HepG2 (cell line): ENCODE results near the gene ZPLD1. TPM values are rescaled to one million over a fixed set of nuclear protein-coding genes. Genes with fewer than 3 reads are reported as not detected.

Experiments used
- ATAC-seq: fragments of 200-7000 bp; cut with Tn5 transposase; 3 replicates; pipeline ENCODE4 v1.9.1; 2020; ENCODE audit warnings: mild to moderate bottlenecking, moderate library complexity
- BruUV-seq: library from RNA; stranded (reverse); fragments of 400-500 nt; replicated peaks from 2 replicates; lab custom pipeline; 2021; lab: Mats Ljungman, UMichigan
- CTCF ChIA-PET: fragments of 300-600 bp; formaldehyde crosslinking; extraction: SDS; loops from one replicate; lab custom pipeline; 2021; ENCODE audit warnings: low total read pairs, inconsistent platforms, low intra/inter-chr PET ratio; lab: Yijun Ruan, JAX
- POLR2A ChIA-PET: fragments of 350-600 bp; sonication (Branson Sonifier 250); formaldehyde crosslinking; loops from one replicate; lab custom pipeline; 2020; ENCODE audit warnings: antibody characterized with exemption, inconsistent platforms; lab: Yijun Ruan, JAX
- DNase-seq: peaks from one replicate; pipeline ENCODE4 v3.0.0-alpha.2; 2015; ENCODE audit warnings: low spot score
- FAIRE-seq: peaks from 3 replicates; lab custom pipeline; 2011; peaks lifted over from hg19 to GRCh38; lab: Jason Lieb, UNC
- H2AFZ ChIP-seq: one replicate; pipeline ENCODE4 v1.6.1; 2011; ENCODE audit warnings: low read length, inconsistent platforms
- H3K27ac ChIP-seq: fragments of 300-600 bp; 3 replicates; pipeline ENCODE4 v1.8.0; 2011; ENCODE audit warnings: mixed run types, mild to moderate bottlenecking, mixed read lengths, low read length, inconsistent platforms; ENCODE audit not compliant: insufficient read depth; ENCODE audit errors: extremely low read length
- H3K27me3 ChIP-seq, 2 experiments: fragments of 200-600 bp in 1 of 2; 2 replicates in 1 of 2; 3 replicates in 1 of 2; pipeline versions ENCODE4 v1.6.0 to v1.8.0; 2011; ENCODE audit warnings: low read length in 2 of 2, mild to moderate bottlenecking in 2 of 2, moderate library complexity in 2 of 2, inconsistent platforms in 1 of 2; ENCODE audit not compliant: insufficient read depth in 2 of 2, control insufficient read depth in 1 of 2
- H3K36me3 ChIP-seq, 2 experiments: fragments of 200-600 bp in 1 of 2; replicated peaks in 1 of 2; 2 replicates in 1 of 2; 3 replicates in 1 of 2; pipeline versions ENCODE4 v1.5.1 to v1.8.0; 2011; ENCODE audit warnings: low read length in 2 of 2, inconsistent platforms in 1 of 2; ENCODE audit not compliant: insufficient read depth in 2 of 2, control insufficient read depth in 1 of 2
- H3K4me1 ChIP-seq: 2 replicates; pipeline ENCODE4 v1.5.1; 2012; ENCODE audit warnings: low read length, inconsistent platforms; ENCODE audit not compliant: insufficient read depth
- H3K4me2 ChIP-seq: 2 replicates; pipeline ENCODE4 v1.6.0; 2011; ENCODE audit warnings: low read depth, low read length, inconsistent platforms
- H3K4me3 ChIP-seq, 3 experiments: fragments of 200-600 bp in 1 of 3; sonication (generic), shearing (Covaris generic) in 1 of 3; replicated peaks in 1 of 3; 2 replicates each; pipeline ENCODE4 v1.5.1; 2011 to 2016; ENCODE audit warnings: low read length in 3 of 3, inconsistent platforms in 2 of 3, low read depth in 2 of 3, mild to moderate bottlenecking in 2 of 3, control low read depth in 1 of 3, mixed read lengths in 1 of 3; ENCODE audit not compliant: insufficient read depth in 1 of 3
- H3K79me2 ChIP-seq: one replicate; pipeline ENCODE4 v1.6.1; 2011; ENCODE audit warnings: low read length, inconsistent platforms; ENCODE audit not compliant: insufficient read depth
- H3K9ac ChIP-seq: 2 replicates; pipeline ENCODE4 v1.6.0; 2011; ENCODE audit warnings: mild to moderate bottlenecking, low read depth, low read length, inconsistent platforms; ENCODE audit not compliant: insufficient read depth
- H3K9me3 ChIP-seq: 2 replicates; pipeline ENCODE4 v1.5.1; 2012; ENCODE audit warnings: mild to moderate bottlenecking, low read length
- H4K20me1 ChIP-seq: 2 replicates; pipeline ENCODE4 v1.6.0; 2011; ENCODE audit warnings: inconsistent platforms, mild to moderate bottlenecking, low read length, moderate library complexity; ENCODE audit not compliant: insufficient read depth
- ATAD3A ChIP-seq: sonication (generic); formaldehyde crosslinking; IDR thresholded peaks from 2 replicates; pipeline ENCODE4 v1.4.0; 2020; ENCODE audit warnings: missing genetic modification reagents
- GTF2F1 ChIP-seq: fragments of 150-350 bp; IDR thresholded peaks from 2 replicates; pipeline ENCODE4 v1.6.1; 2014; ENCODE audit warnings: low read length
- KDM1A ChIP-seq: IDR thresholded peaks from 2 replicates; pipeline ENCODE4 v1.6.1; 2016; ENCODE audit warnings: missing compliant biosample characterization
- KLF11 ChIP-seq: IDR thresholded peaks from 2 replicates; pipeline ENCODE4 v1.6.1; 2016; ENCODE audit warnings: missing compliant biosample characterization
- MED1 ChIP-seq: sonication (generic); formaldehyde crosslinking; IDR thresholded peaks from 2 replicates; pipeline ENCODE4 v1.4.0; 2020; ENCODE audit warnings: missing genetic modification reagents
- SALL1 ChIP-seq: sonication (generic); formaldehyde crosslinking; IDR thresholded peaks from 2 replicates; pipeline ENCODE4 v1.8.0; 2022; ENCODE audit warnings: mild to moderate bottlenecking, missing genetic modification reagents
- TAF15 ChIP-seq: fragments of 200-400 bp; formaldehyde crosslinking; IDR thresholded peaks from one replicate; pipeline ENCODE4 v1.6.1; 2018; ENCODE audit warnings: mild to moderate bottlenecking, low read depth, low read length; ENCODE audit not compliant: poor library complexity, severe bottlenecking
- ZNF296 ChIP-seq: sonication (generic); formaldehyde crosslinking; conservative IDR thresholded peaks from 2 replicates; pipeline ENCODE4 v1.5.0; 2020; ENCODE audit warnings: mild to moderate bottlenecking, missing genetic modification reagents
- ZNF878 ChIP-seq: sonication (generic); formaldehyde crosslinking; IDR thresholded peaks from 2 replicates; pipeline ENCODE4 v1.8.1; 2023; ENCODE audit warnings: mild to moderate bottlenecking, missing genetic modification reagents, moderate library complexity
- ZXDC ChIP-seq: sonication (generic); formaldehyde crosslinking; IDR thresholded peaks from 2 replicates; pipeline ENCODE4 v1.5.0; 2020; ENCODE audit warnings: mild to moderate bottlenecking, missing genetic modification reagents
- WGBS: methylation state at CpG from one replicate; pipeline ENCODE4 v1.1.6; 2017; ENCODE audit warnings: low lambda C conversion rate; 5-methylcytosine and 5-hydroxymethylcytosine counted together
- in situ Hi-C: cut with HindIII; loops from 2 replicates; pipeline ENCODE4 v1.10.0; 2017; ENCODE audit warnings: low pct_unique_long_range_greater_than_20kb; ENCODE audit not compliant: extremely low pct_ligation_motif_present
- intact Hi-C: fragments of 100-400 bp; cut with micrococcal nuclease; formaldehyde crosslinking; loops from one replicate; pipeline ENCODE4 v1.10.0; 2022; ENCODE audit not compliant: unreplicated experiment
- polyA plus RNA-seq, 8 experiments: library from polyadenylated mRNA; depleted of rRNA in 3 of 8; stranded (reverse) in 7 of 8; unstranded in 1 of 8; fragments of >200 nt; fragmentation: Illumina TruSeq in 4 of 8; extraction: Trizol in 4 of 8; gene quantifications; 2 replicates each; pipeline versions ENCODE4 v1.2.1 to v1.2.3, GENCODE V29; 2011 to 2016; ENCODE audit warnings: low read depth in 4 of 8, missing spikeins in 1 of 8, mixed read lengths in 1 of 8; ENCODE audit not compliant: insufficient read depth in 1 of 8
- total RNA-seq, 5 experiments: library from RNA; depleted of rRNA; stranded (reverse); fragments of >200 nt; fragmentation: Illumina TruSeq; extraction: Trizol; gene quantifications; 2 replicates each; pipeline ENCODE4 v1.2.3, GENCODE V29; 2016; ENCODE audit warnings: low read depth in 1 of 5
- TF ChIP-seq, protein P1 (sequence below): sonication (generic); formaldehyde crosslinking; IDR thresholded peaks from 2 replicates; pipeline ENCODE4 v1.4.0; 2020; ENCODE audit warnings: low read depth, mild to moderate bottlenecking, missing genetic modification reagents
- TF ChIP-seq, protein P2 (sequence below): sonication (generic); formaldehyde crosslinking; IDR thresholded peaks from 2 replicates; pipeline ENCODE4 v1.5.0; 2020; ENCODE audit warnings: mild to moderate bottlenecking, missing genetic modification reagents, moderate library complexity

The ZPLD1 gene
- total and polyA plus RNA-seq, 2 of the 13 experiments (the other 11 are each of a cell fraction or from before 2014, with no cell fraction given) = not detected

GRCh38 chr3:102510663-102511062, 75.8 kb downstream of the ZPLD1 start:
- ATAC-seq = no peak
- 0% methylated on average over 3 of the region's 3 CpGs for WGBS
- CTCF ChIA-PET = no interaction called here
- TF ChIP-seq TAF15 (no peak), ATAD3A (CRISPR knock-in tag) (no peak), ZNF296 (CRISPR knock-in tag) (no peak), SALL1 (CRISPR knock-in tag) (no peak), MED1 (no peak), ZXDC (CRISPR knock-in tag) (no peak), KLF11 (CRISPR knock-in tag) (no peak), ZNF878 (CRISPR knock-in tag) (no peak), KDM1A (CRISPR knock-in tag) (no peak), GTF2F1 (no peak)
- TF ChIP-seq, protein P1, sequence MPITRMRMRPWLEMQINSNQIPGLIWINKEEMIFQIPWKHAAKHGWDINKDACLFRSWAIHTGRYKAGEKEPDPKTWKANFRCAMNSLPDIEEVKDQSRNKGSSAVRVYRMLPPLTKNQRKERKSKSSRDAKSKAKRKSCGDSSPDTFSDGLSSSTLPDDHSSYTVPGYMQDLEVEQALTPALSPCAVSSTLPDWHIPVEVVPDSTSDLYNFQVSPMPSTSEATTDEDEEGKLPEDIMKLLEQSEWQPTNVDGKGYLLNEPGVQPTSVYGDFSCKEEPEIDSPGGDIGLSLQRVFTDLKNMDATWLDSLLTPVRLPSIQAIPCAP (CRISPR knock-in tag) = no peak
- TF ChIP-seq, protein P2, sequence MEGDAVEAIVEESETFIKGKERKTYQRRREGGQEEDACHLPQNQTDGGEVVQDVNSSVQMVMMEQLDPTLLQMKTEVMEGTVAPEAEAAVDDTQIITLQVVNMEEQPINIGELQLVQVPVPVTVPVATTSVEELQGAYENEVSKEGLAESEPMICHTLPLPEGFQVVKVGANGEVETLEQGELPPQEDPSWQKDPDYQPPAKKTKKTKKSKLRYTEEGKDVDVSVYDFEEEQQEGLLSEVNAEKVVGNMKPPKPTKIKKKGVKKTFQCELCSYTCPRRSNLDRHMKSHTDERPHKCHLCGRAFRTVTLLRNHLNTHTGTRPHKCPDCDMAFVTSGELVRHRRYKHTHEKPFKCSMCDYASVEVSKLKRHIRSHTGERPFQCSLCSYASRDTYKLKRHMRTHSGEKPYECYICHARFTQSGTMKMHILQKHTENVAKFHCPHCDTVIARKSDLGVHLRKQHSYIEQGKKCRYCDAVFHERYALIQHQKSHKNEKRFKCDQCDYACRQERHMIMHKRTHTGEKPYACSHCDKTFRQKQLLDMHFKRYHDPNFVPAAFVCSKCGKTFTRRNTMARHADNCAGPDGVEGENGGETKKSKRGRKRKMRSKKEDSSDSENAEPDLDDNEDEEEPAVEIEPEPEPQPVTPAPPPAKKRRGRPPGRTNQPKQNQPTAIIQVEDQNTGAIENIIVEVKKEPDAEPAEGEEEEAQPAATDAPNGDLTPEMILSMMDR = no peak

More at GRCh38 chr3:102510663-102511062, 75.8 kb downstream of the ZPLD1 start:
- Histone ChIP-seq H2AFZ (no peak overlapping the region), H3K36me3 (no peaks in the 10 kb centered on the region), H3K79me2 (no peaks in the 10 kb centered on the region), H3K27me3 (no peaks in the 10 kb centered on the region), H3K4me3 (no peak overlapping the region), H3K4me1 (no peaks in the 10 kb centered on the region), H3K4me2 (no peak overlapping the region), H3K27ac (no peak overlapping the region), H3K9me3 (peaks cover 9% of the 10 kb centered on the region), H3K9ac (no peak overlapping the region), H4K20me1 (no peaks in the 10 kb centered on the region)
- in situ Hi-C loops (no loop called here), intact Hi-C loops (no loop called here)
- DNase-seq = no peak
- POLR2A ChIA-PET = no interaction called here
- no peak for FAIRE-seq
- no TSS peak for BruUV-seq
